Neural progenitor cell (in vitro differentiated cells): Measurements from ENCODE around the gene PLA2G3. TPM values are rescaled to one million over a fixed set of nuclear protein-coding genes. Genes with fewer than 3 reads are reported as not detected.
A peak's percentile ranks its signal among the peaks of the same experiment; 100 is the strongest.
"Not testable (repeated sequence)": the region's sequence is repeated elsewhere in the genome, so short reads cannot be mapped to it uniquely, and the experiment has no call there.

ENCODE experiments used
- DNase-seq: peaks from one replicate; pipeline ENCODE4 v3.0.0-alpha.2; 2016; ENCODE audit warnings: low spot score
- H2AFZ ChIP-seq: fragments of 200-600 bp; sonication (generic); replicated peaks from 2 replicates; pipeline ENCODE4 v1.6.1; 2016; ENCODE audit warnings: antibody characterized with exemption
- H3F3A ChIP-seq: fragments of 200-600 bp; sonication (generic); 2 replicates; pipeline ENCODE4 v1.6.1; 2016; ENCODE audit warnings: antibody characterized with exemption, low read depth
- H3K27ac ChIP-seq: fragments of 200-600 bp; sonication (generic); 2 replicates; pipeline ENCODE4 v1.5.1; 2016; ENCODE audit warnings: mild to moderate bottlenecking
- H3K27me3 ChIP-seq: fragments of 200-600 bp; sonication (generic); 2 replicates; pipeline ENCODE4 v1.6.1; 2016; ENCODE audit warnings: mild to moderate bottlenecking, moderate library complexity
- H3K36me3 ChIP-seq: fragments of 200-600 bp; sonication (generic); 2 replicates; pipeline ENCODE4 v1.5.1; 2016
- H3K4me1 ChIP-seq: fragments of 200-600 bp; sonication (generic); 2 replicates; pipeline ENCODE4 v1.6.1; 2016; ENCODE audit warnings: mixed run types
- H3K4me2 ChIP-seq: fragments of 200-600 bp; sonication (generic); 2 replicates; pipeline ENCODE4 v1.6.1; 2016
- H3K4me3 ChIP-seq: fragments of 200-600 bp; sonication (generic); 2 replicates; pipeline ENCODE4 v1.5.1; 2016
- H3K79me2 ChIP-seq: fragments of 200-600 bp; sonication (generic); 2 replicates; pipeline ENCODE4 v1.6.1; 2016; ENCODE audit warnings: low read depth
- H3K9ac ChIP-seq: fragments of 200-600 bp; sonication (generic); 2 replicates; pipeline ENCODE4 v1.6.1; 2016
- H3K9me3 ChIP-seq: fragments of 200-600 bp; sonication (generic); 2 replicates; pipeline ENCODE4 v1.5.1; 2016; ENCODE audit warnings: low read depth
- H4K20me1 ChIP-seq: fragments of 200-600 bp; sonication (generic); 2 replicates; pipeline ENCODE4 v1.6.1; 2016; ENCODE audit warnings: low read depth
- H3K27ac Mint-ChIP-seq: 3 replicates; pipeline ENCODE4 v1.8.0; 2021; ENCODE audit warnings: mixed read lengths
- H3K27me3 Mint-ChIP-seq: 2 replicates; pipeline ENCODE4 v1.8.0; 2022; ENCODE audit warnings: low read depth, mild to moderate bottlenecking, inconsistent platforms, moderate library complexity, mixed read lengths; ENCODE audit not compliant: insufficient read depth
- H3K36me3 Mint-ChIP-seq: 3 replicates; pipeline ENCODE4 v1.8.0; 2021; ENCODE audit warnings: mixed read lengths
- H3K4me1 Mint-ChIP-seq: 3 replicates; pipeline ENCODE4 v1.8.0; 2021; ENCODE audit warnings: mixed read lengths
- H3K4me3 Mint-ChIP-seq: 3 replicates; pipeline ENCODE4 v1.8.0; 2021; ENCODE audit warnings: mild to moderate bottlenecking, moderate library complexity, mixed read lengths
- H3K9me3 Mint-ChIP-seq: 3 replicates; pipeline ENCODE4 v1.8.0; 2020; ENCODE audit warnings: mixed read lengths
- EZH2 ChIP-seq: fragments of 200-600 bp; sonication (generic); IDR thresholded peaks from 2 replicates; pipeline ENCODE4 v1.6.1; 2017; ENCODE audit warnings: antibody characterized with exemption, mild to moderate bottlenecking, moderate library complexity
- EZH2phosphoT487 ChIP-seq: fragments of 200-600 bp; sonication (generic); IDR thresholded peaks from 2 replicates; pipeline ENCODE4 v1.6.1; 2017; ENCODE audit warnings: antibody characterized with exemption
- total RNA-seq: library from RNA; depleted of rRNA; stranded (reverse); fragments of >200 nt; gene quantifications from 2 replicates; pipeline ENCODE4 v1.2.3, GENCODE V29; 2015; ENCODE audit warnings: low replicate concordance
- TF ChIP-seq, protein P1 (sequence below): fragments of 200-600 bp; sonication (generic); IDR thresholded peaks from 2 replicates; pipeline ENCODE4 v1.5.1; 2017; ENCODE audit warnings: antibody characterized with exemption, mild to moderate bottlenecking

The PLA2G3 gene
- total RNA-seq, 1 donor from 2014 or later: 0.41 TPM

DNA sequence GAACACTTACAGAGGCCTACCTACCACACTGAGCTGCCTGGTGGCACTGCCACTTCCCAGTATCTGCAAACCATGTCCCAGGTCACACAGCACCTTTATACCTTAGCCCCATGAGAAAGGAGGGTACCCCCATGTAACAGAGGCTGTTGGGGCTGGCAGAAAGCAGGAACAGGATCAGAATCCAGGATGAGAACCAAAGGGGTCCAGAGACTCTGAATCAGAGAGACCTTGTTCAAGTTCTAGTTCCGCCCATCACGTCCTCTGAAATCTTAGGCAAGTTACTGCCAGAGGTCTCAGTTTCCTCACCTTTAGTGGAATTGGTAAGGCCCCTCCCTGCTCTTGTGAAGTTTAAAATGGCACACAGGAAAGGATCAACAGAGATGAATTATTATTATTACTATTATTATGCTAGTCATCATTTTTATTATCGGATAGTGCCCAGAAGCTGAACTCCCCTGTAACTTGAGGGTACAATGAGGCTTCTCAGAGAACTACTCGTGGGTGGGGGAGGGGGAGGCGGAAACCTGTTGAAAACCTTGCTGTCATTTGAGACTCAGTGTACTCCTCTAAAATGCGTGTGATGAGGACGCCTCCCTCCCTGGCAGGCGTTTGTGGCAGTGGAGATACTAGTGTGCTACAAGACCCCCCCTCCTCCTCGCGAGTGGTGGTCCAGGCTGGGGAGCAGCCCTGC is 42.2 kb downstream of the PLA2G3 start:
- DNase-seq: no peak
- Histone ChIP-seq H3K79me2 (no peaks in the 10 kb centered on the region), H3K9me3 (no peaks in the 10 kb centered on the region), H3K27me3 (no peaks in the 10 kb centered on the region), H3K4me1 (peaks cover 3% of the 10 kb centered on the region), H3F3A (no peaks in the 10 kb centered on the region), H3K4me3 (no peak overlapping the region), H4K20me1 (no peaks in the 10 kb centered on the region), H3K4me2 (peak overlapping the region; percentile 31), H3K36me3 (no peaks in the 10 kb centered on the region), H3K27ac (no peak overlapping the region), H3K9ac (no peak overlapping the region), H2AFZ (no peak overlapping the region)
- Mint-ChIP-seq H3K4me3 (no peak overlapping the region), H3K4me1 (peaks cover 2% of the 10 kb centered on the region), H3K36me3 (peaks cover 5% of the 10 kb centered on the region), H3K27ac (no peak overlapping the region), H3K9me3 (no peaks in the 10 kb centered on the region), H3K27me3 (peaks cover 2% of the 10 kb centered on the region)
- TF ChIP-seq, protein P1, sequence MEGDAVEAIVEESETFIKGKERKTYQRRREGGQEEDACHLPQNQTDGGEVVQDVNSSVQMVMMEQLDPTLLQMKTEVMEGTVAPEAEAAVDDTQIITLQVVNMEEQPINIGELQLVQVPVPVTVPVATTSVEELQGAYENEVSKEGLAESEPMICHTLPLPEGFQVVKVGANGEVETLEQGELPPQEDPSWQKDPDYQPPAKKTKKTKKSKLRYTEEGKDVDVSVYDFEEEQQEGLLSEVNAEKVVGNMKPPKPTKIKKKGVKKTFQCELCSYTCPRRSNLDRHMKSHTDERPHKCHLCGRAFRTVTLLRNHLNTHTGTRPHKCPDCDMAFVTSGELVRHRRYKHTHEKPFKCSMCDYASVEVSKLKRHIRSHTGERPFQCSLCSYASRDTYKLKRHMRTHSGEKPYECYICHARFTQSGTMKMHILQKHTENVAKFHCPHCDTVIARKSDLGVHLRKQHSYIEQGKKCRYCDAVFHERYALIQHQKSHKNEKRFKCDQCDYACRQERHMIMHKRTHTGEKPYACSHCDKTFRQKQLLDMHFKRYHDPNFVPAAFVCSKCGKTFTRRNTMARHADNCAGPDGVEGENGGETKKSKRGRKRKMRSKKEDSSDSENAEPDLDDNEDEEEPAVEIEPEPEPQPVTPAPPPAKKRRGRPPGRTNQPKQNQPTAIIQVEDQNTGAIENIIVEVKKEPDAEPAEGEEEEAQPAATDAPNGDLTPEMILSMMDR: no peak
- no peak for TF ChIP-seq EZH2
- TF ChIP-seq EZH2phosphoT487: no peak

DNA sequence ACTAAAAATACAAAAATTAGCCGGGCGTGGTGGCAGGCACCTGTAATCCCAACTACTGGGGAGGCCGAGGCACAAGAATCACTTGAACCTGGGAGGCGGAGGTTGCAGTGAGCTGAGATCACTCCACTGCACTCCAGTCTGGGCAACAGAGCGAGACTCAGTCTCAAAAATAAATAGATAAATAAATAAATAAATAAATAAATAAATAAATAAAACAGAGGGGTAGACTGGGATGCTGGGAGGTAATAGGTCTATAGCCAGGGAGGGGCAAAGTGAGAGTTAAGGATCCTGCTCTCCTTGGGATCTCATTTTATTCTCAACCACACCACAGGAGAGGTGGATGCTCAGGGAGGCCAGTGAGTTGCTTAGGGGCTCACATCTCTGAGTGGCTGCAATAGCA is 42.8 kb downstream of the PLA2G3 start:
- H3K79me2 ChIP-seq, H3K27me3 Mint-ChIP-seq, H2AFZ ChIP-seq, H3K9me3 ChIP-seq, H3K36me3 Mint-ChIP-seq, H3F3A ChIP-seq, H3K4me1 Mint-ChIP-seq, H4K20me1 ChIP-seq, H3K4me1 ChIP-seq, DNase-seq, H3K27ac Mint-ChIP-seq, H3K9ac ChIP-seq, H3K9me3 Mint-ChIP-seq, H3K27me3 ChIP-seq, H3K27ac ChIP-seq, H3K36me3 ChIP-seq, H3K4me2 ChIP-seq, H3K4me3 Mint-ChIP-seq, H3K4me3 ChIP-seq: not testable (repeated sequence)

DNA sequence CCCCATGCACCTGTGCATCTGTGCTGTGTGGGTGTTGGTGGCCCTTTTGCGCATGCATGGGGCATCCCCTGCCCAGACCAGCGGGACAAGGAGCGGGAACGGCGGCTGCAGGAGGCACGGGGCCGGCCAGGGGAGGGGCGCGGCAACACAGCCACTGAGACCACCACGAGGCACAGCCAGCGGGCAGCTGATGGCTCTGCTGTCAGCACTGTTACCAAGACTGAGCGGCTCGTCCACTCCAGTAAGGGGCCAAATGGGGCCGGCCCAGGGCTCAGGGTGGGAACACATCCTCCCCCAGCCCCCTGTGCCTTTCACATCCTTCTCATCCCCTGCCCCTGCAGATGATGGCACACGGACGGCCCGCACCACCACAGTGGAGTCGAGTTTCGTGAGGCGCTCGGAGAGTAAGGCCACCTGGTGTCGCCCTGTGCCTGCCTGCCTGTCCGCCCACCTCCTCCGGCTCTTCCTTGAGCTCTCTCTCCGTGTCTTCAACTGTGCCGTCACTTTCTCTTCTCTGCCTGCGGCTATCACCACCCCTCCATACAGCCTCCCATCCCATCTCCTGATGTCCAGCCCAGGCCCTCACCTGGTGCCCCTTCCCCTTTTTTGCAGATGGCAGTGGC is 43.5 kb downstream of the PLA2G3 start:
- no peak overlapping the region for H3K4me2 ChIP-seq
- H3F3A ChIP-seq: no peaks in the 10 kb centered on the region
- Mint-ChIP-seq H3K9me3 (no peaks in the 10 kb centered on the region), H3K4me3 (no peak overlapping the region), H3K4me1 (peaks cover 2% of the 10 kb centered on the region), H3K27ac (peak overlapping the region; percentile 13), H3K27me3 (peaks cover 2% of the 10 kb centered on the region), H3K36me3 (peaks cover 5% of the 10 kb centered on the region)
- H4K20me1 ChIP-seq: no peaks in the 10 kb centered on the region
- H3K27me3 ChIP-seq: no peaks in the 10 kb centered on the region
- TF ChIP-seq EZH2phosphoT487: no peak
- TF ChIP-seq, protein P1: no peak
- no peak for TF ChIP-seq EZH2
- no peak overlapping the region for H3K9ac ChIP-seq
- H3K4me1 ChIP-seq: peaks cover 3% of the 10 kb centered on the region
- no peak overlapping the region for H2AFZ ChIP-seq
- no peaks in the 10 kb centered on the region for H3K36me3 ChIP-seq
- H3K27ac ChIP-seq: no peak overlapping the region
- H3K4me3 ChIP-seq: no peak overlapping the region
- H3K9me3 ChIP-seq: no peaks in the 10 kb centered on the region
- DNase-seq: no peak
- H3K79me2 ChIP-seq: no peaks in the 10 kb centered on the region

DNA sequence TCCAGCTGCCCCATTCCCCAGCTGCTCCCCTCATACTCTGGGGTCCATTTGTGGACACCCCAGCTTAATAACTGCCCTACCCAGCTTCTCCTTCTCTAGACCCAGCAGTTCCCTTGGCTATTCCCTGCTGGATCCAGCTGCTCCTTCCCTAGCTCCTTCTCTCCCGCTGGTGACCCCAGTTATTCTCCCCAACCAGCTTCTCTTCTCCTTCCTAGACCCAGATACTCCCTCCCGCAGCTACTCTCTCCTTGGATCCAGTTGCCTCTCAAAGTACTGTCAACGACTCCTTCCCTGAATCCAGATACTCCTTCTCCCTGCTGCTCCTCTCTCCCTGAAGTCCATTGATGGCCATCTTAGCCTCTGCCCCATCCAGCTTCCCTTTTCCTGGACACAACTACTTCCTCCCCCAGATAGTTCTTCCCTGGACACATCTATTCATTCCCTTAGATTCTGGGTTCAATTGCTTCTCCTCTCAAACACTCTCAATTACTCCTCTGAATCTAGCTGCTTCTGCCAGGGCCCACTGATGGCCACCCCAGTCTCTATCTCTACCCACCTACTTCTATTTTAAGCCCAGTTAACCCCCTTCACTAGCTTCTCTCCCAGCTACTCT is 44.6 kb downstream of the PLA2G3 start:
- Histone ChIP-seq H3K27ac (no peak overlapping the region), H3K9me3 (no peaks in the 10 kb centered on the region), H3K4me2 (no peak overlapping the region), H4K20me1 (no peaks in the 10 kb centered on the region), H3K4me1 (peaks cover 3% of the 10 kb centered on the region), H3K9ac (no peak overlapping the region), H2AFZ (no peak overlapping the region), H3K36me3 (no peaks in the 10 kb centered on the region), H3K4me3 (no peak overlapping the region), H3K79me2 (no peaks in the 10 kb centered on the region), H3K27me3 (no peaks in the 10 kb centered on the region), H3F3A (no peaks in the 10 kb centered on the region)
- H3K4me1 Mint-ChIP-seq: peaks cover 2% of the 10 kb centered on the region
- DNase-seq: no peak
- H3K27ac Mint-ChIP-seq: no peak overlapping the region
- peaks cover 5% of the 10 kb centered on the region for H3K36me3 Mint-ChIP-seq
- no peaks in the 10 kb centered on the region for H3K9me3 Mint-ChIP-seq
- peaks cover 2% of the 10 kb centered on the region for H3K27me3 Mint-ChIP-seq
- H3K4me3 Mint-ChIP-seq: no peak overlapping the region
- no peak for TF ChIP-seq EZH2phosphoT487
- no peak for TF ChIP-seq EZH2
- TF ChIP-seq, protein P1: no peak
